IMR-90 (cell line): Measurements from ENCODE around the gene OR2H2. TPM values are rescaled to one million over a fixed set of nuclear protein-coding genes. Genes with fewer than 3 reads are reported as not detected.

Experiments used
- ATAC-seq: fragments of 200-7000 bp; cut with Tn5 transposase; 2 replicates; pipeline ENCODE4 v1.9.1; 2020; ENCODE audit warnings: low read depth, mild to moderate bottlenecking, moderate library complexity
- BruUV-seq: library from RNA; stranded (reverse); fragments of 400-500 nt; replicated peaks from 2 replicates; lab custom pipeline; 2021; lab: Mats Ljungman, UMichigan
- CTCF ChIA-PET: fragments of 300-600 bp; formaldehyde crosslinking; extraction: SDS; loops from one replicate; lab custom pipeline; 2021; ENCODE audit warnings: antibody characterized with exemption; lab: Yijun Ruan, JAX
- POLR2A ChIA-PET: fragments of 300-600 bp; sonication (Branson Sonifier 250); formaldehyde crosslinking; loops from one replicate; lab custom pipeline; 2022; ENCODE audit warnings: antibody characterized with exemption; ENCODE audit not compliant: unreplicated experiment; lab: Charles Lee
- DNase-seq: peaks from one replicate; pipeline ENCODE4 v3.0.0; 2013
- H2AFZ ChIP-seq: replicated peaks from 2 replicates; pipeline ENCODE3; 2013; ENCODE audit warnings: low read length, mild to moderate bottlenecking; ENCODE audit not compliant: poor library complexity
- H2AK5ac ChIP-seq: 2 replicates; pipeline ENCODE4 v1.6.1; 2013; ENCODE audit warnings: low read depth, low read length, inconsistent platforms
- H2AK9ac ChIP-seq: replicated peaks from 2 replicates; pipeline ENCODE3; 2013; ENCODE audit warnings: mild to moderate bottlenecking, low read depth, low read length, moderate library complexity; ENCODE audit not compliant: poor library complexity
- H2BK120ac ChIP-seq: 2 replicates; pipeline ENCODE4 v1.6.1; 2013; ENCODE audit warnings: low read depth, low read length, inconsistent platforms
- H2BK15ac ChIP-seq: 3 replicates; pipeline ENCODE4 v1.6.1; 2013; ENCODE audit warnings: low read depth, low read length, inconsistent platforms
- H2BK20ac ChIP-seq: 2 replicates; pipeline ENCODE4 v1.6.1; 2013; ENCODE audit warnings: low read depth, mild to moderate bottlenecking, inconsistent platforms, low read length, moderate library complexity
- H2BK5ac ChIP-seq: 2 replicates; pipeline ENCODE4 v1.6.1; 2013; ENCODE audit warnings: mild to moderate bottlenecking, low read depth, low read length, inconsistent platforms; ENCODE audit not compliant: poor library complexity, severe bottlenecking
- H3K14ac ChIP-seq: replicated peaks from 2 replicates; pipeline ENCODE4 v1.6.1; 2013; ENCODE audit warnings: low read depth, low read length, inconsistent platforms
- H3K18ac ChIP-seq: 2 replicates; pipeline ENCODE4 v1.6.1; 2013; ENCODE audit warnings: low read depth, low read length, control low read depth
- H3K23ac ChIP-seq: 2 replicates; pipeline ENCODE4 v1.6.1; 2013; ENCODE audit warnings: low read depth, low read length, inconsistent platforms
- H3K27ac ChIP-seq: 2 replicates; pipeline ENCODE4 v1.5.1; 2013; ENCODE audit warnings: mild to moderate bottlenecking, control low read depth, low read length; ENCODE audit not compliant: insufficient read depth
- H3K27me3 ChIP-seq: 2 replicates; pipeline ENCODE4 v1.6.1; 2013; ENCODE audit warnings: low read length; ENCODE audit not compliant: control insufficient read depth, insufficient read depth
- H3K36me3 ChIP-seq: 2 replicates; pipeline ENCODE4 v1.6.1; 2013; ENCODE audit warnings: low read length, mixed read lengths; ENCODE audit not compliant: control insufficient read depth, insufficient read depth
- H3K4ac ChIP-seq: 2 replicates; pipeline ENCODE4 v1.6.1; 2013; ENCODE audit warnings: low read depth, low read length, inconsistent platforms
- H3K4me1 ChIP-seq: 2 replicates; pipeline ENCODE4 v1.6.1; 2013; ENCODE audit warnings: low read length, mixed read lengths; ENCODE audit not compliant: control insufficient read depth, insufficient read depth
- H3K4me2 ChIP-seq: 2 replicates; pipeline ENCODE4 v1.6.1; 2013; ENCODE audit warnings: low read depth, mild to moderate bottlenecking, control low read depth, low read length, moderate library complexity
- H3K4me3 ChIP-seq: 2 replicates; pipeline ENCODE4 v1.5.1; 2013; ENCODE audit warnings: low read depth, mild to moderate bottlenecking, control low read depth, low read length, moderate library complexity; ENCODE audit not compliant: insufficient read depth
- H3K56ac ChIP-seq: 2 replicates; pipeline ENCODE4 v1.6.1; 2013; ENCODE audit warnings: low read length, inconsistent platforms; ENCODE audit not compliant: insufficient read depth; ENCODE audit errors: extremely low read depth
- H3K79me1 ChIP-seq, 2 experiments: 2 replicates each; pipeline ENCODE4 v1.6.1; 2013; ENCODE audit warnings: low read length in 2 of 2, inconsistent platforms in 1 of 2, low read depth in 1 of 2
- H3K9ac ChIP-seq: 2 replicates; pipeline ENCODE4 v1.6.1; 2013; ENCODE audit warnings: low read depth, low read length, control low read depth
- H3K9me1 ChIP-seq: 2 replicates; pipeline ENCODE4 v1.6.1; 2013; ENCODE audit warnings: low read length, inconsistent platforms; ENCODE audit not compliant: insufficient read depth
- H3K9me3 ChIP-seq: 2 replicates; pipeline ENCODE4 v1.6.1; 2013; ENCODE audit warnings: low read length; ENCODE audit not compliant: control insufficient read depth, insufficient read depth
- H4K20me1 ChIP-seq: 2 replicates; pipeline ENCODE4 v1.6.1; 2013; ENCODE audit warnings: low read length, inconsistent platforms; ENCODE audit not compliant: insufficient read depth
- H4K5ac ChIP-seq: 2 replicates; pipeline ENCODE4 v1.6.1; 2013; ENCODE audit warnings: mild to moderate bottlenecking, low read depth, low read length, control low read depth
- H4K8ac ChIP-seq, 2 experiments: 2 replicates each; pipeline ENCODE4 v1.6.1; 2013; ENCODE audit warnings: low read depth in 2 of 2, low read length in 2 of 2, control low read depth in 1 of 2, inconsistent platforms in 1 of 2
- H4K91ac ChIP-seq: 2 replicates; pipeline ENCODE4 v1.6.1; 2013; ENCODE audit warnings: low read depth, low read length, inconsistent platforms; ENCODE audit not compliant: insufficient read depth
- FOS ChIP-seq: fragments of 150-350 bp; IDR thresholded peaks from 2 replicates; pipeline ENCODE4 v1.6.1; 2016; ENCODE audit warnings: low read depth, low read length
- NFE2L2 ChIP-seq: fragments of 150-350 bp; IDR thresholded peaks from 2 replicates; pipeline ENCODE4 v1.6.1; 2016; ENCODE audit warnings: low read depth, mild to moderate bottlenecking, low read length
- RFX5 ChIP-seq: IDR thresholded peaks from 2 replicates; pipeline ENCODE4 v1.8.0; 2012; ENCODE audit warnings: low read depth, mild to moderate bottlenecking, low read length, moderate library complexity
- WGBS, 2 experiments: methylation state at CpG; one replicate each; pipeline versions ENCODE4 v1.1.5 to v1.1.7; 2013; ENCODE audit warnings: missing lambda C conversion rate in 2 of 2; ENCODE audit not compliant: insufficient read length in 1 of 2; ENCODE audit errors: extremely low coverage in 2 of 2; 5-methylcytosine and 5-hydroxymethylcytosine counted together
- dilution Hi-C: fragments of 300-500 bp; cut with HindIII; formaldehyde crosslinking; loops from one replicate; pipeline ENCODE4 v1.14.3; 2018; ENCODE audit warnings: low sequenced_read_pairs; ENCODE audit not compliant: unreplicated experiment
- in situ Hi-C: fragments of 300-500 bp; cut with MboI; formaldehyde crosslinking; loops from 3 replicates; pipeline ENCODE4 v1.14.3; 2019; ENCODE audit warnings: low sequenced_read_pairs, inconsistent platforms, mixed read lengths
- intact Hi-C: fragments of 100-400 bp; cut with micrococcal nuclease; formaldehyde crosslinking; loops from 2 replicates; pipeline ENCODE4 v1.10.0; 2022
- polyA plus RNA-seq, 3 experiments: library from polyadenylated mRNA; depleted of rRNA; stranded (reverse); fragments of >200 nt; gene quantifications; 2 replicates each; pipeline ENCODE4 v1.2.3, GENCODE V29; 2012; ENCODE audit warnings: low replicate concordance in 1 of 3
- total RNA-seq: library from RNA; depleted of rRNA; stranded (reverse); fragments of >200 nt; gene quantifications from 2 replicates; pipeline ENCODE4 v1.2.3, GENCODE V29; 2012

Gene OR2H2
- total and polyA plus RNA-seq, 2 of the 4 experiments (the other 2 are of a cell fraction) = not detected

GRCh38 chr6:29552512-29553051 lies 32.3 kb upstream of the OR2H2 start:
- POLR2A ChIA-PET = no interaction called here

More at GRCh38 chr6:29552512-29553051, 32.3 kb upstream of the OR2H2 start:
- in situ Hi-C loops (no loop called here), intact Hi-C loops (no loop called here), dilution Hi-C loops (no loop called here)
- no CpG with 5 or more reads among the region's 5 CpGs for WGBS, 2 experiments
- Histone ChIP-seq H3K9me1 (no peaks in the 10 kb centered on the region), H4K20me1 (no peaks in the 10 kb centered on the region), H2AK9ac (no peak overlapping the region), H3K4me1 (peaks cover 2% of the 10 kb centered on the region; the same call in 1 of the 2 replicates), H2BK5ac (no peak overlapping the region), H3K9me3 (no peaks in the 10 kb centered on the region), H3K23ac (no peak overlapping the region), H2AFZ (no peak overlapping the region), H3K36me3 (no peaks in the 10 kb centered on the region), H3K18ac (no peak overlapping the region), H2AK5ac (no peak overlapping the region), H2BK20ac (no peak overlapping the region), H4K8ac (no peak overlapping the region), H3K79me1 (no peaks in the 10 kb centered on the region), H4K5ac (no peak overlapping the region), H3K14ac (no peak overlapping the region), H3K27ac (no peak overlapping the region), H3K56ac (no peak overlapping the region), H3K27me3 (peaks cover 15% of the 10 kb centered on the region), H3K4me3 (no peak overlapping the region), H2BK15ac (no peak overlapping the region), H3K4ac (no peak overlapping the region), H3K9ac (no peak overlapping the region), H4K91ac (no peak overlapping the region), H2BK120ac (no peak overlapping the region), H3K4me2 (peak overlapping the region; percentile 16; the same call in 1 of the 2 replicates)
- TF ChIP-seq NFE2L2 (no peak), RFX5 (peak; percentile 98), FOS (no peak)
- BruUV-seq = no TSS peak
- peak; percentile 79 for DNase-seq
- CTCF ChIA-PET = no interaction called here
- ATAC-seq = peak; percentile 95
